ENCODE measurements around the gene MICAL2.

Gene MICAL2

GRCh38 chr11:12273618-12273995 lies 163.2 kb downstream of the MICAL2 start:
- no peak for DNase-seq (ENCODE audit: low read depth)

DNA sequence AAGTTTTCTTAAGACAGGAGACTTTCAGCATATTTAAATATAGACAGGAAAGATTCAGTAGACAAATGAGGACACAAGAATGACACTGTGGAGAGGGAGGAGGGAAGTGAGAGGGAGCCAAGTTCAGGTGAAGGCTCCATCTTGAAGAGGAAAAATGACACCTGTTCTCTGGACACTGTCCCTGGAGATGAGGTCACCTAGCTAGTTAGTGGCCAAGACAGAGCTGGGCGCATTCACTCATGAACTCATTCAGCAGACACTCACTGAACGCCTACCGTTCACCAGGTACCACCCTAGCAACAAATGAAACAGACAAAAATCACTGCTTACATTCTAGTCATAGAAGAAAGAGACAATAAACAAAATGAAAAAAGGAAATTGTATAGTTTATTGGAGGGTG lies 163.7 kb downstream of the MICAL2 start:
- DNase-seq (ENCODE audit: low read depth): no peak

DNA sequence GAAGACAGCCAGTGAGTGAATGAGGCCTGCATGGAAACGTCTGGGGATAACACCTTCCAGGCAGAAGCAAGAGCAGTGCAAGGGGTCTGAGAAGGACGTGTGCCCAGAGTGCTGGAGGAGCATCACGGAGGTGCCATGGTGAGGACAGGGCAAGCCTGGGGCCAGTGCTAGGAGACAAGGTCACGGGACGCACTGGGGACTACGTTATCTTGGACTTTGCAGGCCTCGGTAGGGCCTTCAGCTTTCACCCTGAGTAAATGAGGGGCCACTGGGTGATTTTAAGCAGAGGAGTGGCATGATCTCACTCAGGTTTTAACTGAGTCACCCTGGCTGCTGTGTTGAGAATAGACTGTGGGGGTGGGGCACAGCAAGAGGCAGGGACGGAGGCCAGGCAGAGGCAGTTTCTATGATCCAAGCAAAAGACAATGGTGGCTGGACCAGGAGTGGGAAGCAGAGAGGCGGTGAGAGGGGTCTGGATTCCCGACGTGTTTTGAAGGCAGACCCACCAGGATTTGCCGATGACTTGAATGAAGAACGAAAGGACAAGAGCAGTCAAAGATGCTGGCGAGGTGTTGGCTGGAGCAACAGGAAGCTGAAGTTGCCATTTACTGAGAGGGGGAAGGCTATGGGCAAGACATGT lies 164.3 kb downstream of the MICAL2 start:
- DNase-seq (ENCODE audit: low read depth): no peak

DNA sequence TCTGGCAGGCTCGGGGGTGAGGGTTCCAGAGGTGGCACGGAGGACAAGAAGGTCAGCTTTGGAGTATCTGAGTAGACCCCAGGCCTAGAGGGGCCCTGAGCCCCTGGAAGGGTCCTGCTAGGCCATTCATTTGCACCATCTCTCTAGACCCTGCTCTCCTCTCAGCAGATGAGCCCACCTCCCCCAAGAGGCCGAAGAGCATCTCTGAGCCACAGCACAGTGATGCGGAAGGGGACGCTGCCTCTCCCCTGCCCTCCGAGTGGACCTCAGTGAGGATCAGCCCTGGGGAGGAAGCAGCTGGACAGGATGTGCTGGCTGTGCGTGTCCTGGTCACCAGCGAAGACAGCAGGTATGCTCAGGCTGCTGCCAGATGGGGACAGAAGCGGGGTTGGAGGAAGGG lies 165.4 kb downstream of the MICAL2 start:
- no peak for DNase-seq (ENCODE audit: low read depth)

DNA sequence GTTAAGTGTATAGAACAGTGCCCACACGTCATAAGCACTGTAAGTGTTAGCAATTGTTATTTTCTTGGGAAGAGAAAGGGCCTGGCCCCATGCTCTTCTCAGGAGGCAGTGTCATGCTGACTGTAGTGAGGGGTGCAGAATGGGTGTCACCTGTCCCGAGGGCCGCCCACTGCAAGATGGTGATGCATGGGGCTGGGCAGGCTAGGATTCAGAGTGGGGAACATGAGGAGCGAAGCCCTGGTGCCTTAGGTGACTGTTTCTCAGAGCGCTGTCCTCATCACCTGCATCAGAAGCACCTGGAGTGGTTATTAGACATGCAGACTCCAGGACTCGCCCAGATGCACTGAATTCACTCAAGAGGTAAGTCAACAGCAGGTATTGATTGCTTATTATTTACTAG lies 166.0 kb downstream of the MICAL2 start:
- no peak for DNase-seq (ENCODE audit: low read depth)

DNA sequence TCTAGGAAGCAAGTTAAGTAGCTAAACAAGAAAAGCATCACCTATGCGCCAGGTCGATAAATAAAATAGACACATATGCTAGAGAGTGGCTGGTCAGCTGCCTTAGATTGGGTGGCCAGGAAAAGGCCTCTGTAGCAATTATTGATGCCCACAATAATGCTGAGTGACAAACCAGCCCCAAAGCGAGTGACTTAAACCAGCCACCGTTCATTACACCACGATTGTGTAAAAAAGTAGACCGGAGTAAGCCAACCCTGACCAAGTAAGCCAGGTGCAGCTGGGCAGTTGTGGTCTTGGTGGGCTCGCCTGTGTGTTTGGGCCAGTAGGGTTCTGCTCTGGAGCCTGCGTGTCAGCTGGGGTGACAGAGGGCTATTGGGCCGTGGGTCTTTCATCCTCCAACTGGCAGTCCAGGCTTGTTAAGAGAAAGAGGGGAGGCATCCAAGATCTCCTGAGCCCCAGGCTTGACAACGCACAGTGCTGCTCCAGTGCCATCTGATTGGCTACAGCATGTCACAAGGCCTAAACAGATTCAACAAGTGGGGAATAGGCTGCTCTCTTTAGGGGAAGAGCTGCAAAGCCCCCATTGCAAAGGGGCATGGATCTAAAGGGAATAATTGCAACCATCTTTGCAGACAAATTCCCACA lies 166.6 kb downstream of the MICAL2 start:
- DNase-seq (ENCODE audit: low read depth): no peak

DNA sequence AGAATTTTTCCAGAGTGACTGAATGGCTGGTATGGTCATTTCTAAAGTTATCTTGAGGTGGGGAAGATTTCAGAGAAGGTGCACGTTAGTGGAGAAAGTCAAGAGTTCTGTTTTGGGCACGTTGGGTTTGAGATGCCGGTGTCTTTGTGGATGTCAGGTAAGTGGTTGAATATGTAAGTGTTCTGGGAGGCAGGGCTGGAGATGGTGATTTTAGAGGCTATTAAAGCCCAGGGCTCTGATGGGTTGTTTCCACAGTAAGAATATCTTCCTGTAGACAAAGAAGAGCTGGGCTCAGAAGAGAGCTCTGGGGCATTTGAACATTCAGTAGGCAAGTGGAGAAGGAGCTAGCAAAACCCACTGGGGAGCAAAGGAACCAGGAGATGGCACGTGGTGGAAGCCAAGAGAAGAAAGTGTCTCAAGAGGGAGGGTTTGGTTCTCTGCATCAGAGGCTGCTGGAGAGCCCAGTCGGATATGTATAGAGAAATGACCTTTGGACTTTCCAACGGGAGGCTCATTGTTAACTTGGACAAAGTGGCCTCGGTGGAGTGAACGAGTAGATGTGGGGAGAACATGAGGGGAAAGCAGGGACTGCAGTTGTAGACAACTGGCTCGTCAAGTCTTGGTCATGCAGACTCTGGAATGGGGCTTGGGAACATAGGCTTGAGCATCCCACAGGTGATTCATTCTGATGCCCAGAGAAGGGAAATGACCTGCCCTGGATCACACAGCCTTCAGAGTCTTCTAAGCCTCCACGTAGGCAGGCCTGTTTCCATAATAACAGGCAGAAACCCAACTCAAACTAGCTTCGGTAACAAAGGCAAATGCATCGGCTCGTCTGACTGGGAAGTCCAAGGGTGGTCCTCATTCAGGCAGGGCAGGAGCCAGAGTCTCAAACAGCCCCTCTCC lies 168.6 kb downstream of the MICAL2 start:
- no peak for DNase-seq (ENCODE audit: low read depth)

- DNase-seq (ENCODE audit: low read depth): no peak
Measured at GRCh38 chr11:12279672-12280108, 169.3 kb downstream of the MICAL2 start.

DNA sequence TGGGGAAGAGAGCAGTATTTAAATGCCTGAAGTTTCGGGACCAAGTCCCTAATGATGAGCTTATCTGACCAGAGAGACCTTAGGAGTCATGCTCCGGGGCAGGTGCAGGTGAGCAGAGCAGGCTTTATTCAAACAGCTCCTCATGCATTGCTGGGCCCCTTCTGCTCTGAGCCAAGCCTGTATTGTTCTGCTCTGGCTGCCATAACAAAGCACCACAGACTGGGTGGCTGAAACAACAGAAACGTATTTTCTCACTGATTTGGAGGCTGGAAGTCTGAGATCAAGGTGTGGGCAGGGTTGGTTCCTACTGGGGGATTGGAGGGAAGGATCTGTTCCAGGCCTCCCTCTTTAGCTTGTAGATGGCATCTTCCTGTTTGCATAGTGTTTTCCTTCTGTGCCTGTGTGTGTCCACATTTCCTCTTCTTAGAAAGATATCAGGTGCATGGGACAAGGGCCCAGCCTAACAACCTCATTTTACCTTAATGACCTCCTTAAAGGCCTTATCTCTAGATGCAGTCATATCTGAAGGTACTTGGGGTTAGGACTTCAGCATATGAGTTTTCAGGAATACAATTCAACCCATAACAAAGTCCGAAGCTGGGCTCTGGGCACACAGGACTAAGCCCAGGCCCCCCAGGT lies 169.9 kb downstream of the MICAL2 start:
- DNase-seq (ENCODE audit: low read depth): no peak

DNA sequence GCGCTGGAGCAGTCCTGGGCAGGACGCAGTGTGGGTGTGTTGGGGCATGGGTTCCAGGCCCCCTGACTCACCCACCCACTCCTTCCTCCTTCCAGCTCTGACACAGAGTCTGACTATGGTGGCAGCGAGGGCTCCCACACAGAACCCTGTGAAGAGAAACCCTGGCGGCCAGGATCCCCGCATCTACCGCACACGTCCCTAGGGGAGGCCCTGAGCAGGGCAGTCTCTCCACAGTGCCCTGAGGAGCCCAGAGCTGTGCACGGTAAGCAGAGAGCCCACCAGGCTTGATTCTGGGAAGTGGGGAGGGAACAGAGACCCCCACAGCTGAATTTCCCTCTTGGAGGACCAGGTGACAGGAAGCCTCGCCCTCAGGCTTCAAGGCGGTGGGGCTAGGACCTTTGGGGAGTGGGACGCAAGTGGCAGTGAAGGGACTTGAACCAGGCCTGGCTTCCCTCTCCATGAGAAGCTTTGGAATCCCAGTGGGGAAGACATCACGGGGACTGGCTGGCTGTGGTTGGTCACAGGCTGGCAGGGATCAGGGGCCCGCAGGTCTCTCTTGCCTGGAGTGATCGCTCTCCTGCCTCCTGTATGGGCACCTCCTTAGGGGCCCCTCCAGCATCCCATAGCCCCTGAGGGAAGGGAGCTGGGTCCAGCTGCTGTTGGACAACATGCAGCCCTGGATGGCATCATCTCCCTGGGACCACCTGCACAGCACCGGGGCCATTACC lies 170.6 kb downstream of the MICAL2 start:
- no peak for DNase-seq (ENCODE audit: low read depth)

- DNase-seq (ENCODE audit: low read depth): peak; percentile 60
Measured at GRCh38 chr11:12281571-12282478, 171.4 kb downstream of the MICAL2 start.

GRCh38 chr11:12282676-12283075 lies 172.3 kb downstream of the MICAL2 start:
- DNase-seq (ENCODE audit: low read depth): no peak

DNA sequence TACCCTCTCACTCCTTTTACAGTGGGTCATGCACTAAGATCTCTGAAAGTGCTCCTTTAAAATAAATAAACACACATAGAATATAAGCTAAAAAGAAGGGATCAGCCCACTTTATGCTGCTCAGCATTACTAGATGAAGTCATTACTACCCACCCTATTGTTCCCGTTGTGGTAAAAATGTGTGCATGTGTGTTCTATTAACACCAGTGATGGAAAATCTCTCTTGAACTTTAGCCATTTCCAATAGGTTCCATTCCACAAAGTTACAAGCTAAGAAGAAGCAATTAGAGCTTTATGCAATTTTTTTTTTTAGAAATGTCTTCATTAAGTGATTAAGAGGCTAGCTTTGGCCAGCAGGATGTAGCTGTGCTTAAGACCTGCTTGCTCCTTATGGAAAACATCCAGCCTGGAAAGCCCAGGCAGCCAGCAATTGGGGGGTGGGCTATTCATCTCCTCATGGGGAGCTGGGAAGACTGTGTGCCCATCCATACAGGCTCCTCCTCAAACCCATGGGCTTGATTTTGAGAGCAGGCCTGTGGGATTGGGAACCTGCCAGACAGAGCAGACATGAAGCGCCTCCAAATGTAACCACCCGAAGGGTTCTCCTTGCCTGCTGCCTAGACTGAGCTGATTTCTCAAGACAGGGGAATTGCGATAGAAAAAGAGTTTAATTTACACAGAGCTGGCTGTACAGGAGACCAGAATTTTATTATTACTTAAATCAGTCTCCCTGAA lies 174.1 kb downstream of the MICAL2 start:
- no peak for DNase-seq (ENCODE audit: low read depth)

DNA sequence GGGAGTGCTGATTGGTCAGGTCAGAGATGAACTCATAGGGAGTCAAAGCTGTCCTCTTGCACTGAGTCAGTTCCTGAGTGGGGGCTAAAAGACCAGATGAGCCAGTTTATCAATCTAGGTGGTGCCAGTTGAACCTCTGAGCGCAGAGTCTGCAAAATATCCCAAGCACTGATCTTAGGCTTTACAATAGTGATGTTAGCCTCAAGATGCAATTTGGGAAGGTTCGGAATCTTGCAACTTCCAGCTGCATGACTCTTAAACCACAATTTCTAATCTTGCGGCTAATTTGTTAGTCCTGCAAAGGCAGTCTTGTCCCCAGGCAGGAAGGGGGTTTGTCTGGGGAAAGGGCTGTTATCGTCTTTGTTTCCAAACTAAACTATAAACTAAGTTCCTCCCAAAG lies 174.7 kb downstream of the MICAL2 start:
- DNase-seq (ENCODE audit: low read depth): peak; percentile 77

GRCh38 chr11:12285811-12286222 lies 175.4 kb downstream of the MICAL2 start:
- no peak for DNase-seq (ENCODE audit: low read depth)

- DNase-seq (ENCODE audit: low read depth): no peak
Measured at GRCh38 chr11:12286606-12287005, 176.2 kb downstream of the MICAL2 start.

DNA sequence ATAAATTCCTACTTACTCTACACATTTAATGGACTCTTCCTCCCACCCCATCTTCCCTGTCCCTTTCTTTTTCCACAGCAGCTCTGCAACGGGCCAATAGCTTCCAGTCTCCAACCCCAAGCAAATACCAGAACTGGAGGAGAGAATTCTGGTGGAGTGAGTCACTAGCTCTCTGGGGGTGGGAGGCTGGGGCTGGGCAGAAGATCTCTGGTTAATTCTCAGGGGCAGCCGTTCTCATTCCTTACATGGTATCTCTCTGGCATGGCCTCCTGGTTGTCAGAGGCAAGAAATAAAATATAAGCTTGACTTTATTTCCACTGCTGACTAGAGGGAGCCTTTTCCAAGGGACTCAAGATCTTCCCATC lies 176.6 kb downstream of the MICAL2 start:
- peak; percentile 92 for DNase-seq (ENCODE audit: low read depth)

DNA sequence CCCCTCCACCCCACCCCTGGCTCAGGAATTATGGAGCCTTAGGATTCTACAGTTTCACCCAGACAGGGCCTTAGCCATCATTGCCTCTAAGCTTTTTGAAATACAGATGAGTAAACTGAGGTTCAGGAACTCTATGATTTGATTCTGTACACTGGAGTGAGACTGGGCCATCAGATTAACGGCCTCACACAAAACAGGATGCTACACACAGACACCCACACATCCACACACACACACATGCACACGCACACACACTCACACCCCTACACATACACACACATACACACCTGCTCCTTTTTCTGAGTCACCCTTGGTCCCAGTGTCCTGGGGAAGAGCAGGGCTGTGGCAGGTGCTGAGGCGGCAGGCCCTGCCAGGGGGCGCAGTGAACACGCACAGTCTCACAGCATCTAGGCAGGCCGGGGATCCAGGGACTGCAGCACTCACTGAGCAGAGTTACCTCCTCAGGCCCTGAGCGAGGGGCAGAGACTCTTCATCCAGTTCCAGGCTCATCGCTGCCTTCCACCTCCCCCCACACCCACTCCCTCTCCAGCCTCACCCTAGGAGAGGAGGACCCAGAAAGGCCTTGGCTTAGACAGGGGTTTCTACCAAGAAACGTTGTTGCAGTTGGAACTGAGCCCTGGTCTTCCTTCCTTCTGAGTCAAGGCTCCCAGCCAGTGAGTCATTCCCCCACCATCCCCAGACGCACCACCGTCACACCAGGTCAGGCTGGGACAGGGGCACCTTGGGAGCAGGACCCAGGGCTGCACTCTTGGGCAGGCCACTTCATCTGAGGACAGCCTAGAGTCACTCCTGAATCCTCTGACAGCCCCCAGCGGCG lies 177.2 kb downstream of the MICAL2 start:
- peak; percentile 94 for DNase-seq (ENCODE audit: low read depth)
